ENCODE data around the gene STMN1. TPM values are rescaled to one million over a fixed set of nuclear protein-coding genes. Genes with fewer than 3 reads are reported as not detected.

Gene STMN1
- total and polyA plus RNA-seq, 2 of the 8 experiments (the other 6 are each of a cell fraction or from before 2014, with no cell fraction given), result 116 to 564 TPM

DNA sequence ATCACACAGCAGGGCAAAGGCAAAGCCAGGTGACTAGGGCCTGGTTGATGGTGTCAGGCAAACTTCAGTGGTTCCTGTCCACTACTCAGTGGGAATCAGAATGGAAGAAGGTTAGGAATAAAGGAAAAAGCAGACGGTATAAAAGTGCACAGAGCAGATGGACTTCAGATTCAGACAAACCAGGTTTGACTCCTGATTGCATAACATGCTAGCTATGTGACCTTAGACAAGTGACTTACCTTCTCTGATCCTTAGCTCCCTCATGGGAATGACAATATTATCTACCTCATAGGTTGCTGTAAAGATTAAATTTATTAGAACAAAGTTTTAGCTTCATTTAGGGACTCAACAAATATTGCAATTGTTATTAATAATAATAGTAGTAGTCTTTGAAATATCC, 35.6 kb downstream of the STMN1 start:
- peaks cover 3 to 19% (median 16%) of the 10 kb centered on the region in 4 experiments for H3K4me1 ChIP-seq (replicated peaks in 1 of 4; ENCODE audit: control insufficient read depth in 3 of 4, insufficient read depth in 4 of 4, low read length in 3 of 4)
- no peaks in the 10 kb centered on the region for H4K20me1 ChIP-seq (replicated peaks in 1 of 2; ENCODE audit: control insufficient read depth in 1 of 2, insufficient read depth in 2 of 2, low read length in 2 of 2)
- H3K56ac ChIP-seq (replicated peaks; ENCODE audit: insufficient read length, low read depth, low read length), result no peak overlapping the region
- H3K4me3 ChIP-seq (ENCODE audit: extremely low read depth in 1 of 4, insufficient read depth in 2 of 4, low read depth in 3 of 4, low read length in 4 of 4), result no peak overlapping the region
- H3K18ac ChIP-seq (ENCODE audit: extremely low read depth, low read length), result no peak overlapping the region
- H3K79me2 ChIP-seq (ENCODE audit: control insufficient read depth in 1 of 2, insufficient read depth in 2 of 2, low read length in 2 of 2), result no peaks in the 10 kb centered on the region
- peaks cover 2% of the 10 kb centered on the region for H3K79me1 ChIP-seq (ENCODE audit: low read depth, low read length)
- 78% methylated on average over 1 of the region's 1 CpG; no CpG with 5 or more reads in 1 of the 2 experiments for WGBS, 2 experiments (ENCODE audit: extremely low coverage in 1 of 2, insufficient coverage in 1 of 2, insufficient read length in 1 of 2, insufficient replicate concordance in 2 of 2, low coverage in 1 of 2, low lambda C conversion rate in 2 of 2, missing lambda C conversion rate in 1 of 2)
- no peak overlapping the region for H4K8ac ChIP-seq (ENCODE audit: extremely low read depth, insufficient read depth, low read length)
- no peak for DNase-seq (ENCODE audit: low read depth in 1 of 2, low spot score in 2 of 2)
- ChIA-PET CTCF (ENCODE audit: partially characterized antibody) (interaction anchor here (0.9 to 1.5 kb wide), 4 partner anchors 11 to 139 kb away, joined by 3 to 4 read pairs (median 4); no protein-coding TSS in a partner anchor), POLR2A (ENCODE audit: partially characterized antibody) (interaction anchor here (1.1 to 1.7 kb wide), 4 partner anchors 9 to 37 kb away, joined by 3 to 8 read pairs (median 4); no protein-coding TSS in a partner anchor)
- H3K9me3 ChIP-seq (ENCODE audit: insufficient read depth in 2 of 2, low read depth in 1 of 2, low read length in 1 of 2), result no peaks in the 10 kb centered on the region
- H2BK5ac ChIP-seq (ENCODE audit: low read depth, low read length), result no peak overlapping the region
- TF ChIP-seq TAF1 (IDR thresholded peaks at IDR 0.05; ENCODE audit: low read depth, low read length) (no peak), CBX8 (IDR thresholded peaks at IDR 0.05; ENCODE audit: borderline replicate concordance, low read depth, low read length) (no peak), ZNF274 (IDR thresholded peaks at IDR 0.05; ENCODE audit: borderline replicate concordance, extremely low read depth, low read length) (no peak), SAP30 (IDR thresholded peaks at IDR 0.05; ENCODE audit: insufficient read depth, insufficient replicate concordance, low read length) (no peak), SP4 (IDR thresholded peaks at IDR 0.05; ENCODE audit: low read length) (no peak)
- TF ChIP-seq, protein P1, sequence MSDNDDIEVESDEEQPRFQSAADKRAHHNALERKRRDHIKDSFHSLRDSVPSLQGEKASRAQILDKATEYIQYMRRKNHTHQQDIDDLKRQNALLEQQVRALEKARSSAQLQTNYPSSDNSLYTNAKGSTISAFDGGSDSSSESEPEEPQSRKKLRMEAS (IDR thresholded peaks at IDR 0.05), result no peak
- peaks cover 0 to 2% (median 0%) of the 10 kb centered on the region in 4 experiments; a peak in 1 of 7 replicates for H3K27me3 ChIP-seq (replicated peaks in 1 of 4; ENCODE audit: control insufficient read depth in 3 of 4, extremely low read depth in 1 of 4, insufficient read depth in 3 of 4, low read length in 3 of 4)
- H3K27ac ChIP-seq (ENCODE audit: low read depth, low read length), result no peak overlapping the region
- H3K36me3 ChIP-seq (ENCODE audit: control insufficient read depth in 2 of 4, insufficient read depth in 4 of 4, low read length in 3 of 4), result no peaks in the 10 kb centered on the region
- H3K4me2 ChIP-seq (ENCODE audit: insufficient read depth in 1 of 2, low read depth in 2 of 2, low read length in 2 of 2), result no peak overlapping the region
- no peak overlapping the region for H2BK20ac ChIP-seq (ENCODE audit: low read length)
- no peak overlapping the region for H3K14ac ChIP-seq (ENCODE audit: insufficient read length)
- H2AK5ac ChIP-seq (ENCODE audit: low read depth, low read length), result no peak overlapping the region
- H2BK120ac ChIP-seq (replicated peaks; ENCODE audit: low read depth, low read length), result no peak overlapping the region
- H3K9ac ChIP-seq (replicated peaks in 1 of 4; ENCODE audit: extremely low read depth in 1 of 4, low read depth in 3 of 4, low read length in 3 of 4), result no peak overlapping the region
- no peak overlapping the region for H2AFZ ChIP-seq (ENCODE audit: low read length)
- H4K91ac ChIP-seq (replicated peaks; ENCODE audit: insufficient read length, low read length), result no peak overlapping the region
- H3K4ac ChIP-seq (replicated peaks; ENCODE audit: insufficient read length, low read depth, low read length), result no peak overlapping the region
- H2BK12ac ChIP-seq (ENCODE audit: low read depth, low read length), result no peak overlapping the region
- peaks cover 5% of the 10 kb centered on the region; the same call in 1 of the 2 replicates for H3K23me2 ChIP-seq (ENCODE audit: low read depth, low read length)
- no peak overlapping the region; the same call in 1 of the 2 replicates for H2BK15ac ChIP-seq (ENCODE audit: low read length)
- no peak overlapping the region for H4K5ac ChIP-seq (ENCODE audit: insufficient read length, low read depth, low read length)
- FAIRE-seq, result no peak
- no peak overlapping the region for H3K23ac ChIP-seq (ENCODE audit: insufficient read length)

Measured in H1 (cell line).